Thymus (tissue), 11 donors: ENCODE data around the gene LGALS9B. TPM values are rescaled to one million over a fixed set of nuclear protein-coding genes. Genes with fewer than 3 reads are reported as not detected.
"Not testable (repeated sequence)": the region's sequence is repeated elsewhere in the genome, so short reads cannot be mapped to it uniquely, and the experiment has no call there.

Experiments
- DNase-seq, 9 donors: peaks; one replicate each; pipeline ENCODE4 v3.0.0-alpha.2; 2013; ENCODE audit warnings: low spot score in 9 of 9, low read depth in 6 of 9, missing footprints in 1 of 9
- H3K27ac ChIP-seq, 2 donors: one replicate each; pipeline ENCODE4 v1.5.1; 2013; ENCODE audit warnings: control low read depth in 1 of 2, low read depth in 1 of 2, low read length in 1 of 2, mild to moderate bottlenecking in 1 of 2, moderate library complexity in 1 of 2
- H3K27me3 ChIP-seq, 2 donors: one replicate each; pipeline ENCODE4 v1.5.1; 2013; ENCODE audit warnings: low read length in 1 of 2; ENCODE audit not compliant: control insufficient read depth in 2 of 2, insufficient read depth in 1 of 2
- H3K36me3 ChIP-seq, 2 donors: one replicate each; pipeline ENCODE4 v1.5.1; 2013; ENCODE audit warnings: low read length in 1 of 2, mild to moderate bottlenecking in 1 of 2, moderate library complexity in 1 of 2; ENCODE audit not compliant: control insufficient read depth in 2 of 2, insufficient read depth in 2 of 2
- H3K4me1 ChIP-seq, 2 donors: one replicate each; pipeline ENCODE4 v1.5.1; 2013; ENCODE audit warnings: low read length in 2 of 2; ENCODE audit not compliant: control insufficient read depth in 2 of 2, insufficient read depth in 2 of 2
- H3K4me3 ChIP-seq, 2 donors: one replicate each; pipeline ENCODE4 v1.5.1; 2013; ENCODE audit warnings: low read length in 2 of 2, control low read depth in 1 of 2, mild to moderate bottlenecking in 1 of 2
- H3K9me3 ChIP-seq, 2 donors: one replicate each; pipeline ENCODE4 v1.5.1; 2013; ENCODE audit warnings: low read length in 1 of 2, mild to moderate bottlenecking in 1 of 2; ENCODE audit not compliant: control insufficient read depth in 2 of 2, insufficient read depth in 1 of 2
- WGBS: extraction: QIAGEN DNeasy Blood & Tissue Kit; methylation state at CpG from one replicate; pipeline ENCODE4 v1.1.7; 2013; 5-methylcytosine and 5-hydroxymethylcytosine counted together
- polyA plus RNA-seq: library from polyadenylated mRNA; stranded (reverse); fragments of 200-250 nt; gene quantifications from one replicate; pipeline ENCODE4 v1.2.3, GENCODE V29; 2013
- total RNA-seq: library from RNA; stranded (reverse); fragments of 120-200 nt; gene quantifications from one replicate; pipeline ENCODE4 v1.2.4, GENCODE V29; 2013
- donor health status: healthy.

LGALS9B gene
- total and polyA plus RNA-seq, 2 donors: 0.05 to 0.09 TPM

GRCh38 chr17:20500346-20500745 is 33.0 kb upstream of the LGALS9B start:
- 98% methylated on average over 4 of the region's 4 CpGs for WGBS
- not testable (repeated sequence) for H3K4me3 ChIP-seq, H3K9me3 ChIP-seq, H3K36me3 ChIP-seq, H3K4me1 ChIP-seq, H3K27ac ChIP-seq, H3K27me3 ChIP-seq, DNase-seq

GRCh38 chr17:20495420-20495819 is 28.1 kb upstream of the LGALS9B start:
- H3K27me3 ChIP-seq, H3K27ac ChIP-seq, H3K9me3 ChIP-seq, H3K4me3 ChIP-seq, H3K36me3 ChIP-seq, H3K4me1 ChIP-seq: not testable (repeated sequence)
- peak in 1 of 9 donors; percentile 0 for DNase-seq
- WGBS: 83% methylated on average over 5 of the region's 5 CpGs

- not testable (repeated sequence) for H3K27me3 ChIP-seq, H3K9me3 ChIP-seq, DNase-seq, H3K4me3 ChIP-seq, H3K36me3 ChIP-seq, H3K4me1 ChIP-seq, H3K27ac ChIP-seq
- 95% methylated on average over 6 of the region's 9 CpGs for WGBS
Measured at GRCh38 chr17:20494735-20495134, 27.4 kb upstream of the LGALS9B start.

GRCh38 chr17:20494147-20494546 is 26.8 kb upstream of the LGALS9B start:
- H3K27me3 ChIP-seq, H3K4me3 ChIP-seq, H3K27ac ChIP-seq, H3K4me1 ChIP-seq, H3K36me3 ChIP-seq, H3K9me3 ChIP-seq, DNase-seq: not testable (repeated sequence)
- WGBS: 100% methylated on average over 6 of the region's 9 CpGs

DNA sequence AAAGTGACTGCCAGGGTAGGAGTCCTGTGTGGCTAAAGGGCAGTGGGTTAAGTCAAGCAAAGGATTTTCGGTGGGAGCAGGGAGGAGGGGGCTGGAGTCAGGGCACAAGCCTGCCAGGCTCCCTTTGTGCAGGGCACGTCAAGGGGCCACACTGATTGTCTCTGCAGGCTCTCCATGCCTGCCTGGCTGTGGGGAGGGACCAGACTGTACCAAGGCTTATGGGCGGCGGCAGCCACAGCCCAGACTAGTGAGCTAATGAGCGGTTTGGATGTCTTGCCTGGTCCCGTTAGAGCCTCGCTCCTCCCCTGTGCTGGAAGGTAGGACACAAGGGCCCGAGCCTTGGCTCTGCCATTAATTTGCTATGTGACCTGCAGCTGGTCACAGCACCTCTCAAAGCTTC is 25.6 kb upstream of the LGALS9B start:
- H3K4me1 ChIP-seq, H3K4me3 ChIP-seq, DNase-seq, H3K27me3 ChIP-seq, H3K27ac ChIP-seq, H3K9me3 ChIP-seq, H3K36me3 ChIP-seq: not testable (repeated sequence)
- 98% methylated on average over 6 of the region's 8 CpGs for WGBS

DNA sequence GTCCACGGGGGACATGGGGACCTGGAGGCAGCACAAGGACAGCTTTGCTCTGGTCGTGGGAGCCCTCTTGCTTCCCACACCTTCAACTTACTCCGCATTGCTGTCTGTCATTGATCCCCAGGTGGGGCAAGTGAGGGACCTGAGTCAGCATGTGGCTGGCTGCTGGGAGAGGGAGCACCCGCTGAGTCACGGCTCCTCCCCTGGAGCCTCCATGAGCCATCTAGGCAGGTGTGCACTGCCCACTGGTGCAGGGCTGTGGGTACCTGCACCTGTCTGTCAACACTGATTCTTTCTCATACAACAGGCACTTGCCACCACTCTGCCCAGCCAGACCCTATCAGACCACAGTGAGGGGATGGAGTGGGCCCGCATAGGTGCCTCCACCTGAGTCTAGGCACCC is 24.8 kb upstream of the LGALS9B start:
- WGBS: 87% methylated on average over 4 of the region's 6 CpGs

GRCh38 chr17:20484930-20485329 is 17.6 kb upstream of the LGALS9B start:
- not testable (repeated sequence) for H3K9me3 ChIP-seq, H3K4me3 ChIP-seq, H3K27ac ChIP-seq, H3K4me1 ChIP-seq, H3K36me3 ChIP-seq, H3K27me3 ChIP-seq, DNase-seq
- 86% methylated on average over 6 of the region's 6 CpGs for WGBS

More for the DNA sequence above, 24.8 kb upstream of the LGALS9B start:
- H3K4me3 ChIP-seq, H3K4me1 ChIP-seq, H3K36me3 ChIP-seq, DNase-seq, H3K27ac ChIP-seq, H3K27me3 ChIP-seq, H3K9me3 ChIP-seq: not testable (repeated sequence)

DNA sequence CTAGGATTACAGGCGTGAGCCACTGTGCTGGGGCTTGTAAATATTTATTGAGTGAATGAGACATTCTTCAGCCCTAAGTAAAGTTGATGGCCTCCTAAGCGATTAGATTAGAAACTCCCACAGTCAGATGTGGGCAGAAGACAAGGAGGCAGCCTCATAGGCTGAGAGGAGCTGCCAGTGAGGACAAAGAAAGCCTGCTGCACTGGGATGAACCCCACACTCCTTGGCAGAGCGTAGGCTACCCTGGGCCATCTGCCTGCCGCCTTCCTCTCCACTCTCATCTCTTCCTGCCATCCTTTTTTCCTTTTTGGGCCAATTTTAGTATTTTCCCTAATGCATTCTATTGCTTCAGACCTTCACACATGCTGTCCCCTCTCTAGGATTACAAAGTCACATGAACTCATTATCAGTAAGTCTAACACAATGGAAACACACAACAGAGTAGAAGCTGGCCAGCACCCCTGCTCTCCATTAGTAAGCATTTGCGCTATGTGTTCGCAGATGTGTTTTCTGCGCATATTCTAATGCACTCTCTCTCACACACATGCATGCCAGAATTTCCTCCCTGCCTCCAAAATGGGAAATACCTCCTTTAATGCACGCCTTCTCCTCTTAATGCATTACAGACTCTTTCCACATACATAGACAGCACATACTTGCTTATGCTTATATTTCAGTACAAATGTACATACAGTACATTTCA is 12.7 kb upstream of the LGALS9B start:
- H3K4me1 ChIP-seq, H3K27ac ChIP-seq, H3K27me3 ChIP-seq, H3K4me3 ChIP-seq, DNase-seq, H3K36me3 ChIP-seq, H3K9me3 ChIP-seq: not testable (repeated sequence)
- 97% methylated on average over 6 of the region's 8 CpGs for WGBS

DNA sequence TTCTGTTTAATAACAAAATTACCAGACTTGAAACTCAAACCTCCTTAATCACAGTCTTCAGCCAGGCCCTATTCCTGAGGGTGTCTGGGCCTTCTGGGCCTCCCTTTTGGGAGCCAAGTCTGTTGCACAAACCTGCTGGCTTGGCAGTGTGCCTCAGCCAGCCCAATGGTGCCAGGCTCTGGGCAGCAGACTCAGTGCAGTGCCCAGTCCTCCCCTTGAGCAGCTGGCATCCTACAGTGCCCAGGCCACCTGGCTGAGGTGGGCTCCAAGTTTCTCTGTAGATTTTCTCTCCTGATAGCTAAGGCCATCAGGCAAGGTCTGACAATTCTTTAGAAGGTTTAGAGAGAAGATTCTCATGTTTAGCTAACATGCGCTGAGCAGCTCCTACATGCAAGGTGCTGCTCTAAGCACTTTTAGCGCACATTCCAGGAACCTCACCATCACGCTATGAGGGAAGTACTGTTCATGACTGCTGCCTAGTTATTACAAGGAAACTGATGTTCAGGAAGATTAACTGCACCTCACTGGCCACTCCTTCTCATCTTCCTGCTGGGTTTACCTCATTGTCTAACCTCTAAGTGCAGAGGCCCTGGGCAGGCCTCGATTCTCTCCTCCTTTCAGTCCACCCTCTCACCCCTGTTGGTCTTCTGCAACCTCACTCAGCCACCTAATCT is 10.2 kb upstream of the LGALS9B start:
- 81% methylated on average over 4 of the region's 4 CpGs for WGBS
- not testable (repeated sequence) for H3K27ac ChIP-seq, H3K27me3 ChIP-seq, H3K36me3 ChIP-seq, DNase-seq, H3K4me1 ChIP-seq, H3K9me3 ChIP-seq, H3K4me3 ChIP-seq
